B cell (primary cell): ENCODE measurements around the gene S100A10.

Source experiments
- CTCF ChIP-seq: fragments of 200-600 bp; IDR thresholded peaks from one replicate; pipeline ENCODE4 v1.8.0; 2022; ENCODE audit warnings: antibody characterized with exemption, mild to moderate bottlenecking
- EZH2 ChIP-seq: IDR thresholded peaks from 2 replicates; pipeline ENCODE4 v1.6.1; 2012; ENCODE audit warnings: borderline replicate concordance, low read depth, mild to moderate bottlenecking, moderate library complexity, low read length; ENCODE audit not compliant: insufficient read depth, poor library complexity, severe bottlenecking

DNA sequence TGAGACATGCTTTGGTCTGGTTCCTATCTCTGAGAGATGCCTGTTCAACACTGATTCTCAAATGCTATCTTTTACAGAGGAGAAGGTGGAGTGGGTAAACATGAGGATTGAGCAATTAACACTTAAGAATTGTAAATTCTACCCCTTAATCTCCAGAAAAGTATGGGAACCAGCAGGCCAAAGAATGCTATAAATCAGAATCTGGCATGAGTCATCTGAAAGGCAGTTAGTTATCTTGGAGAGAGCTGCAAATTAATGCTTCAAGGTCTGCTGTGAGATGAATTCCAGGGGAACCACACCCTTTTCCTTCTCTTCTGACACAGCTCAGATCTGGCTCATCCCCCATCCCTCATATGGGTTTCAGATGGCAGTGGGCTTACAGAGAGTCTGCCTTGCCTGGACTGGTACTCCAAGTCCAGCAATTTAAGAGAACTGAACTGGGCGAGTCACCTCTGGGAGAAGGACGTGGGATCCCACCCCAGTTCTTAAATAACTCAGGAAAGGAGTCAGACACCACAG, 5.2 kb downstream of the S100A10 start:
- no peak for TF ChIP-seq CTCF
- no peak for TF ChIP-seq EZH2
